NCI-H82 (cell line): ENCODE results near the gene TRIM45.
"Not testable (repeated sequence)": the region's sequence is repeated elsewhere in the genome, so short reads cannot be mapped to it uniquely, and the experiment has no call there.

Source experiments
- DNase-seq: peaks from one replicate; lab custom pipeline; 2025; lab: John Stamatoyannopoulos, UW

TRIM45 gene

DNA sequence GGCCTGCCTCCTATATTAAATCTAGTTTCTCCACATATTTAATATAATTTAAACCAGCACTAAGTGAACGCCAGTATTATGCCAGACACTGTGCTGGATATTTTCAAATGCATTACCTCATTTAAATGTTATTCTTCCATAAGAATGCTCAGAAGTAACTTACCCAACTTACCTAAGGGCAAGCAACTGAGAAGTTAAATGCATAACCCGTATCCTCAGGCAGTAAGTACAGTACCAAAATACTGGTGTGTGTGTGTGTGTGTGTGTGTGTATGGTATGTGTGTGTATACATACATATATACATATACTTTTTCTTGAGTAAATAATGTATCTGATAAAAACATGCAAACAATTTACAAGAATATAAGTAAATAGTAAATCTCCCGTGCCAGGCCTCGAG lies 9.0 kb upstream of the TRIM45 start:
- no peak for DNase-seq

DNA sequence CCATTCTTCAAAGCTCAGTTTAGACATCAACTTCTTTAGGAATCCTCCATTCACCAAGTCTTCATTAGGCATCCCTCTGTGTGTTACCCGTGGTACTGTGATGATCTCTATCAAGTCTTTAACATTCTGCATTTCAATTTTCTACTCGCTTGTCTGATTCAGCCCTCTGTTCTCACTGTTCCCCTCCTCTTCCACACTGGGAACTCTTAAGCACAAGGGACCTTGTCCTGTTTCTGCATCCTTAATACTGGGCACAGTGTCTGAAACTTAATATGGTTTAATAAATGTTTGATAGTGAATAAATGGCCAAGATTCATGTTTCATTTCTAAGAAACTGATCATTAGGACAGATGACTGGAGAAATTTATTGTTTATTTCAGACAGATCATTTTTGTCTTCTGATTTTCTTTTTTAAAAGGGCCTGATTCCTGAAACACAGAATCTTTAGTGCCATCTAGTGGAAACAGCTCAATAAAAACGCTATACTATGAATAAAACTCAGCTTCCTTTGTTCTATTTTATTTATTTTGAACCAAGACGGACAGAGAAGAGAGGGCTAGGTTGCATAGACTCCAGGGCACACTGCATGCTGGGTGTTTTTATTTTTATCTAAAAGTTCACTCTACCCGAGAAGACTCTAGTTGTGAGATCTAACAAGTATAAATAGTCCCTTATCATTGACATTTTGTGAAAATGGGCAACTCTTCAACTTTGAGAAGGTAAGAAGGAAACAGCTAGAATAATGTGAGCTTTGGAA lies 7.0 kb upstream of the TRIM45 start:
- peak; percentile 38 for DNase-seq

GRCh38 chr1:117127795-117128194 lies 6.2 kb upstream of the TRIM45 start:
- DNase-seq, result no peak

- DNase-seq, result no peak
Measured at GRCh38 chr1:117124661-117125060, 3.1 kb upstream of the TRIM45 start.

DNA sequence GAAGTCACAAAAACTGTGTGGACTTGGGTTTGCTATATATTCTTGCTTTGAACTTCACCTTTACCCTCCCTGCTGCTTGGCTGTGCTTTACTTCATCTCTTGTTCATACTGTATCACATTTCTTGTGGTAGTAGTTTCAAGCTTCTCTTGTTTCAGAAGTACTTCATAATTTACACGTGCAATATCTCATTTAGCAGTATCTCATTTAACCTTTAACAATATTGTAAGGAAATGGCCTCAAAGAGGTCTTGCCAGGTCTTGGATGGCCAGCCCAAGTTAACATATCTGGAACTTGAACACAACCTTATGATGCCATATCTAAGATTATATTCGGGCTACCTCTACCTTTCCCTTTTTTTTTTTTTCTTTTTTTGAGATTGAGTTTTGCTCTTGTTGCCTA lies 1.7 kb upstream of the TRIM45 start:
- DNase-seq, result no peak

DNA sequence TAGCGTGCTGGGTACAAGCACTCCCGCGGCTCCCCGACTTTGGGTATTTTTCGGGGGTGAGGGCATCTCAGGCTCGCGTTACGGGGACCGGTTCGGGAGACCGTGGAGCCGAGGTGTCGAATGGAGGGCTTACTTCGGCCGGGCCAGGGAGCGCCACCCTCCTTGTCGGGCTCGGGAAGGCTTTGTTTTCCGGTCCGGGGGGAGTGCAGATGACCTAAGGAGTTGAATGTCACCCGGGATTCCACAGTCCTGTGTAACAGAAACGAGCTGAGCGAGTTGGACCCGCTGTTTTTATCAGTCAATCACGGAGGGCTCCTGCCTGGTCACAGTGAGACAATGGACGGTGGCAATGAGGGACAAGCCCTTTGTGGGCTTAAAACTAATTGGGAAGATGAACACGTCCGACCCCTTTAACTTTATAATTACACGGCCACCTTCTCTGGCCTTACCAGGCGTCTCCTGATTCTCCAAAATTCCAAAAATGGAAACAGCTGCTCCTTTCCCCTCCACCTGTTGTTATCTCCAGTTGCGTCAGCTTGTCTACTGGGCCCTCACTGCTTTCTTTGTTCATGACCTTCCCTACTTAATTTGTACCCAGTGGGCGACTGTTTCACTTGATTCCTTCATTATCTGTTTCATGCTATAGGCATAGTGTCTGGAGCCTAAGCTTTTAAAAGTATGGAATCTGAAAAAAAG lies 929 bp upstream of the TRIM45 start:
- no peak for DNase-seq

- peak; percentile 81 for DNase-seq
Measured at GRCh38 chr1:117120774-117121588, 568 bp downstream of the TRIM45 start.

DNA sequence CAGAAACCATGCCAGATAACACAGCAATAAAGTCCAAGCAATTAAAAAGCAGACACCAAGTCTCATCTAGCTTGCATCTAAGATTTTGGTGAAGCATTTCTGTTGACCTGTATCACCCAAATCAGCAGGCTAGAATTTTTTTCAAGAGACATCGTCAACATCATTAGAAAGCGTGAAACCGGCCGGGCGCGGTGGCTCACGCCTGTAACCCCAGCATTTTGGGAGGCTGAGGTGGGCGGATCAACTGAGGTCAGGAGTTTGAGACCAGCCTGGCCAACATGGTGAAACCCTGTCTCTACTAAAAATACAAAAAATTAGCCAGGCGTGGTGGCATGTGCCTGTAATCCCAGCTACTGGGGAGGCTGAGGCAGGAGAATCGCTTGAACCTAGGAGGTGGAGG lies 2.4 kb downstream of the TRIM45 start:
- not testable (repeated sequence) for DNase-seq

GRCh38 chr1:117118137-117118536 lies 3.4 kb downstream of the TRIM45 start:
- no peak for DNase-seq

DNA sequence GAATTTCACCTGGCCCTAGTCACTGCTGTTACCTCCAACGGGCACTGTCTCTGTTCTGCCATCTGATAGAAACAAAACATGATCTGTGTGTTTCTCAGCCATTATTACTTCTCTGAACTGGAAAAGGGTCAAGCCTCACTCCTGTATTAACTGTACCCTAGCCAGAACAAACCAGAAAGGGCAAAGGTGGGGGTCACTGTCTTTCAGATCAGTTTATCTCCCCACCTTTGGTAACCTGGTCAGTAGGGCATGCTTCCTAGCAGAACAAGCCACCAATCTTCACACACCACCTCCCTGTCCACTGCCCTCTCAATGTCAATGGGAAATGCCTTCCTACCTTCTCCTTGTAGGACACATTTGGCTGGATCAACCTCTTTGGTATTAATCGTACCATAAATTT lies 3.9 kb downstream of the TRIM45 start:
- DNase-seq, result no peak

DNA sequence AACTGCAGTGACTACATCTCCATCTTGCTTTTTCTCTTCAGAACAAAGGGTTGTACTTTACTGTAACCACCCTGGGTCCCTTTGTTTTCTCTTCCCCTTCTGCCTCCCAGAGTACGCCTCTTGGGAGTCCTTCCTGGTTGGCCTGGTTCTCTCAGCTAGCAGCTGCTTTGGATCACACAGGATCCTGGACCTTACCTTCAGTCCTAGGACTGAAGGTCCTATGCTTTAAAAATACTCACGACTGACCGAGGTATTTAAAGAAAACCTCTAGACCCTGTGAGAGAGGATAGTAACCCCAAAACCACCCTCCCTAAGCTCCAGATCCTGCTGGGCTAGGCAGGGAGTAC lies 4.8 kb downstream of the TRIM45 start:
- no peak for DNase-seq

DNA sequence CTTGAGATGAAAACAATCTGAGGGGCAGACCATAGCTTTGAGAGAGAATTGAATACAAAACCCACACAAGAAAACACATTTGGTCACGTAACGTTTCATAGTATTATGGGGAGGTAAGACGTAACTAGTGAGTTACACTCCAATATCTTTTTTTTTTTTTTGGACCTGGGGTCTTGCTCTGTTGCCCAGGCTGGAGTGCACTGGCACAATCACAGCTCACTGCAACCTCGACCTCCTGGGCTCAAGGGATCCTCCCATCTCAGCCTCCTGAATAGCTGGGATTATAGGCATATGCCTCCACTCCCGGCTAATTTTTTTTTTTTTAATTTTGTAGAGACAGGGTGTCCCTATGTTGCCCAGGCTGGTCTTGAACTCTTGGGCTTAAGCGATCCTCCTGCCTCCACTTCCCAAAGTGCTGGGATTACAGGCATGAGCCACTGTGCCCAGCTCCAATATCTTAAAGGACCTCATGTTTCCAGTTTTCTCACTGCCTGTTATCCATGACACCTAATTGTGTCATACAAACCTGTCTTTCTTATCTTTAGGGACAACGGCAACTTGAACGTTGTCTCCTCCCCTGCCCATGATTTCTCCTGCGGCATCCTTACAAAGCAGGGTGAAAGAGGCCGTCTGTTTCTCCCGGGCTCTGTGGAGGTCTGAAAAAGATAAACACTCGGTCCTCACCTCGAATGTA lies 5.3 kb downstream of the TRIM45 start:
- DNase-seq, result no peak

DNA sequence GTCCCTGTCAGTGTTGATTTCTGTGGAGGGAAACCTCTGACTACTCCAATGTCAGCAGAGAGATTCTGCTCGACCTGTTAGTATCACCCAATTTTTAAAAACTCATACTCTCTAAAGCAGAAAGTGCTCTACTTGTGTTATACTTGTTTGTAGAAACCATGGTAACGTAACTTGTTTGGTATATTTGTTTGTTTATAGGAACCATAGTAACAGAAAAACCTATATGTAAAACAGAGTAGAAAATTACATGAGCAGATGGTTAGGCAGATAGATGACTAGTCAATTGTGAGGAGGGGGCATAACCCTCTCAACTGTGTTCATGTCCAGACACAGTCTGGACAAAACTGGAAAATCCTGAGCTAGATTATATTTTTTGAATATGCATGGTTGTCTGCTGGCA lies 6.7 kb downstream of the TRIM45 start:
- no peak for DNase-seq

GRCh38 chr1:117113199-117113598 lies 8.3 kb downstream of the TRIM45 start:
- DNase-seq, result no peak

GRCh38 chr1:117112047-117112717 lies 9.4 kb downstream of the TRIM45 start:
- no peak for DNase-seq

DNA sequence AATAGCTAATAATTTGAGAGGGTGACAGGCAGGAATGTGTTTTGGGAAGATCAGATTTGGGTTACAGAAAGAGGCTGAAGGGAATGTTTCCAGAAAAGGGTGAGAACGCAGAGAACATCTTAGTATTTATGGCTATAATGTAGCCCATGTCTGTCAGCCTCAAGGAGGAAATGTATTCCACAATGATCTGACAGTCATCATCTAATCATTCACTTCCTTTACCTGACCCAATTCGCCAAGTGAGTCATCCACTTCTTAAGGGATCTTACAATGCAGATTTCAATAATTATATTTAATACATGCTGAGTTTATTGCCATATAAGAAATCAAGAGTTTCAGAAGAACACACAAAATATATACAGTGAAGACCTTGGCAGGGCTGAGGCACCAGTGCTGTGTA lies 10.8 kb downstream of the TRIM45 start:
- no peak for DNase-seq

- DNase-seq, result no peak
Measured at GRCh38 chr1:117107364-117107763, 14.2 kb downstream of the TRIM45 start.

- peak; percentile 50 for DNase-seq
Measured at GRCh38 chr1:117106478-117106877, 15.1 kb downstream of the TRIM45 start.

- DNase-seq, result peak; percentile 70
Measured at GRCh38 chr1:117105722-117106121, 15.8 kb downstream of the TRIM45 start.

DNA sequence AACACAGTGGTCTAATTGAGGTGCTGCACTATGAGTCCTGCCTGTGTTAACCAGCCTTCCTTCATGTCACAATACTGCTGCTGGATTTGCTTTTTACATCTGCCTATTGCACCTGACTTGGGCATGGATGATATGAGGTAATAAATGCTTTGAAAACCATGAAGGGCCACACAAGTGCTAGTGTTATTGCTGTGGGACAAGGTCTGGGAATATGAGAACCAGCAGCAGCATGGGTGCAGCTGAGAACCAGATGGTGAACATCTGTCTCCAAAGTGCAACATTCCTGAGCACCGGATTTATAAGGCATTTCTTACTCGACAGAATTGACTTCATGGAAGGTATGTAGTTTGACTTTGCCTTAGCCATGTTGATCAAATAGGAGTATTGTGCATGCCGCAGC lies 16.6 kb downstream of the TRIM45 start:
- no peak for DNase-seq

DNA sequence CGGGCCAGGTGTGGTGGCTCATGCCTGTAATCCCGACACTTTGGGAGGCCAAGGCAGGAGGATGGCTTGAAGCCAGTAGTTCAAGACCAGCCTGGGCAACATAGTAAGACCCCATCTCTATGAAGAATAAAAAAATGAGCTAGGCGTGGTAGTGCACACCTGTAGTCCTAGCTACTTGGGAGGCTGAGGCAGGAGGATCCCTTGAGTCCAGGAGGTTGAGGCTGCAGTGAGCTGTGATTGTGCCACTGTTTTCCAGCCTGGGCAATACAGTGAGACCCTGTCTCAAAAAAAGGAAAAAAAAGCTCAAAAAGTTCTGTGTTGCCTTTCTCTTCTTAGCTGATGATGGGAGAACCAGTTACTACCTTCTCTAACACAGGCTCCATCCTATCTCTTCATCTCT lies 19.7 kb downstream of the TRIM45 start:
- not testable (repeated sequence) for DNase-seq

DNA sequence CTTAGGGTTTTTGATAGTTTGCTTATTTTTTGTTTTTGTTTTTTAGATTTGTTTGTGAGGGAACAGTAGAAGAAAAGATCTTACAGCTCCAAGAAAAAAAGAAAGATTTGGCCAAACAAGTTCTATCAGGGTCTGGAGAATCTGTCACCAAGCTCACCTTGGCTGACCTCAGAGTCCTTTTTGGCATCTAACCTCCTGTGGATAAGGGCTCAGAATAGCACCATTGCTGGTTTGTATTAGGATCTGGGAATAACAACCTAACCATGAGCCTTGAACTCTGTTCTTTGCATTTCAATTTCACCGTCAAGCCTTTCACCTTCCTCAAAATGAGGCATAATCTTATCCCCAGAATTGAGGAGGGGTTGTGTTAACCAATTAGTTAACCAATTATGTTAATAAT lies 20.2 kb downstream of the TRIM45 start:
- DNase-seq, result no peak
